H9 (cell line): ENCODE measurements around the gene NCOA4. TPM values are rescaled to one million over a fixed set of nuclear protein-coding genes. Genes with fewer than 3 reads are reported as not detected.

Experiments
- DNase-seq: peaks from one replicate; pipeline ENCODE4 v3.0.0-alpha.2; 2017
- H2AFZ ChIP-seq: one replicate; pipeline ENCODE4 v1.6.1; 2013; ENCODE audit warnings: mild to moderate bottlenecking, low read length, control low read depth, moderate library complexity
- H2AK5ac ChIP-seq: 2 replicates; pipeline ENCODE4 v1.6.1; 2013; ENCODE audit warnings: low read length, control low read depth, mixed read lengths; ENCODE audit not compliant: insufficient read length
- H2BK120ac ChIP-seq: one replicate; pipeline ENCODE4 v1.6.1; 2013; ENCODE audit warnings: low read depth, mild to moderate bottlenecking, low read length, control low read depth, inconsistent platforms; ENCODE audit not compliant: poor library complexity, severe bottlenecking
- H2BK12ac ChIP-seq: 2 replicates; pipeline ENCODE4 v1.6.1; 2013; ENCODE audit warnings: low read length, control low read depth, mixed read lengths, low read depth; ENCODE audit not compliant: insufficient read length
- H2BK15ac ChIP-seq: 2 replicates; pipeline ENCODE4 v1.6.1; 2013; ENCODE audit warnings: low read depth, low read length, control low read depth
- H2BK20ac ChIP-seq: one replicate; pipeline ENCODE4 v1.6.1; 2013; ENCODE audit warnings: low read depth, mild to moderate bottlenecking, low read length, control low read depth, inconsistent platforms; ENCODE audit not compliant: poor library complexity, severe bottlenecking
- H2BK5ac ChIP-seq: 2 replicates; pipeline ENCODE4 v1.6.1; 2013; ENCODE audit warnings: low read length, control low read depth, mixed read lengths; ENCODE audit not compliant: insufficient read length
- H3K14ac ChIP-seq: 2 replicates; pipeline ENCODE4 v1.6.1; 2013; ENCODE audit warnings: low read length, control low read depth; ENCODE audit not compliant: insufficient read depth
- H3K18ac ChIP-seq: 2 replicates; pipeline ENCODE4 v1.6.1; 2013; ENCODE audit warnings: low read depth, mild to moderate bottlenecking, mixed read lengths, low read length, control low read depth; ENCODE audit not compliant: insufficient read length
- H3K23ac ChIP-seq: 2 replicates; pipeline ENCODE4 v1.6.1; 2013; ENCODE audit warnings: low read length, control low read depth, mixed read lengths, low read depth; ENCODE audit not compliant: insufficient read length
- H3K23me2 ChIP-seq: 2 replicates; pipeline ENCODE4 v1.6.1; 2013; ENCODE audit warnings: low read depth, mild to moderate bottlenecking, mixed read lengths, low read length, control low read depth; ENCODE audit not compliant: insufficient read length, poor library complexity, severe bottlenecking
- H3K27ac ChIP-seq: 2 replicates; pipeline ENCODE4 v1.5.1; 2013; ENCODE audit warnings: low read length, control low read depth, mixed read lengths, low read depth; ENCODE audit not compliant: insufficient read length
- H3K27me3 ChIP-seq: 2 replicates; pipeline ENCODE4 v1.6.1; 2013; ENCODE audit warnings: low read length, control low read depth, inconsistent platforms; ENCODE audit not compliant: insufficient read depth
- H3K4ac ChIP-seq: 2 replicates; pipeline ENCODE4 v1.6.1; 2013; ENCODE audit warnings: low read depth, mild to moderate bottlenecking, control low read depth, inconsistent platforms, low read length, moderate library complexity
- H3K4me1 ChIP-seq: 2 replicates; pipeline ENCODE4 v1.6.1; 2013; ENCODE audit warnings: low read length, control low read depth, inconsistent platforms; ENCODE audit not compliant: insufficient read depth
- H3K4me2 ChIP-seq: 2 replicates; pipeline ENCODE4 v1.6.1; 2013; ENCODE audit warnings: low read length, control low read depth, mixed read lengths; ENCODE audit not compliant: insufficient read length, insufficient read depth
- H3K56ac ChIP-seq: 2 replicates; pipeline ENCODE4 v1.6.1; 2013; ENCODE audit warnings: low read depth, mild to moderate bottlenecking, mixed read lengths, low read length, control low read depth; ENCODE audit not compliant: insufficient read length
- H3K79me1 ChIP-seq: 2 replicates; pipeline ENCODE4 v1.6.1; 2013; ENCODE audit warnings: low read depth, mild to moderate bottlenecking, moderate library complexity, low read length, control low read depth, inconsistent platforms; ENCODE audit not compliant: insufficient read depth, poor library complexity, severe bottlenecking
- H3K79me2 ChIP-seq: 2 replicates; pipeline ENCODE4 v1.6.1; 2013; ENCODE audit warnings: low read length, control low read depth, inconsistent platforms; ENCODE audit not compliant: insufficient read depth
- H3K9ac ChIP-seq: 2 replicates; pipeline ENCODE4 v1.6.1; 2013; ENCODE audit warnings: low read length, control low read depth, mixed read lengths; ENCODE audit not compliant: insufficient read length; ENCODE audit errors: extremely low read depth
- H3K9me3 ChIP-seq: one replicate; pipeline ENCODE4 v1.6.1; 2013; ENCODE audit warnings: low read depth, low read length, inconsistent platforms; ENCODE audit not compliant: control insufficient read depth
- H3T11ph ChIP-seq: one replicate; pipeline ENCODE4 v1.6.1; 2013; ENCODE audit warnings: mild to moderate bottlenecking, low read length, control low read depth, inconsistent platforms
- H4K20me1 ChIP-seq: one replicate; pipeline ENCODE4 v1.6.1; 2013; ENCODE audit not compliant: control insufficient read depth, insufficient read length, insufficient read depth
- H4K5ac ChIP-seq: 2 replicates; pipeline ENCODE4 v1.6.1; 2013; ENCODE audit warnings: low read depth, mild to moderate bottlenecking, mixed read lengths, low read length, control low read depth; ENCODE audit not compliant: insufficient read length
- H4K8ac ChIP-seq: replicated peaks from 2 replicates; pipeline ENCODE4 v1.6.1; 2013; ENCODE audit warnings: low read length, control low read depth, mixed read lengths, low read depth; ENCODE audit not compliant: insufficient read length
- H4K91ac ChIP-seq: 2 replicates; pipeline ENCODE4 v1.6.1; 2013; ENCODE audit warnings: low read depth, mild to moderate bottlenecking, moderate library complexity, mixed read lengths, low read length, control low read depth; ENCODE audit not compliant: insufficient read length
- H3K27ac Mint-ChIP-seq, 3 experiments: 2 replicates in 2 of 3; 3 replicates in 1 of 3; pipeline ENCODE4 v1.8.0; 2020 to 2021; ENCODE audit warnings: mixed read lengths in 3 of 3, mild to moderate bottlenecking in 1 of 3, moderate library complexity in 1 of 3
- H3K27me3 Mint-ChIP-seq: 2 replicates; pipeline ENCODE4 v1.8.0; 2021; ENCODE audit warnings: low read depth, mild to moderate bottlenecking, moderate library complexity, mixed read lengths
- H3K36me3 Mint-ChIP-seq, 3 experiments: 2 replicates in 2 of 3; 3 replicates in 1 of 3; pipeline ENCODE4 v1.8.0; 2020 to 2021; ENCODE audit warnings: low read depth in 3 of 3, mixed read lengths in 3 of 3; ENCODE audit not compliant: insufficient read depth in 1 of 3
- H3K4me1 Mint-ChIP-seq, 2 experiments: 2 replicates each; pipeline ENCODE4 v1.8.0; 2020; ENCODE audit warnings: mixed read lengths in 2 of 2
- H3K4me3 Mint-ChIP-seq, 2 experiments: 2 replicates in 1 of 2; 3 replicates in 1 of 2; pipeline ENCODE4 v1.8.0; 2020 to 2021; ENCODE audit warnings: mild to moderate bottlenecking in 2 of 2, mixed read lengths in 2 of 2, moderate library complexity in 1 of 2
- H3K9me3 Mint-ChIP-seq, 2 experiments: 2 replicates in 1 of 2; 3 replicates in 1 of 2; pipeline ENCODE4 v1.8.0; 2020; ENCODE audit warnings: mild to moderate bottlenecking in 2 of 2, mixed read lengths in 2 of 2, moderate library complexity in 1 of 2
- CTCF ChIP-seq: fragments of 200-600 bp; sonication (generic); conservative IDR thresholded peaks from 3 replicates; pipeline ENCODE4 v1.8.0; 2021; ENCODE audit warnings: antibody characterized with exemption, mild to moderate bottlenecking
- WGBS: extraction: QIAGEN DNeasy Blood & Tissue Kit; methylation state at CpG from one replicate; pipeline ENCODE4 v1.1.7; 2013; ENCODE audit warnings: missing lambda C conversion rate, low lambda C conversion rate, mixed read lengths; ENCODE audit not compliant: insufficient read length; ENCODE audit errors: extremely low coverage; 5-methylcytosine and 5-hydroxymethylcytosine counted together
- total RNA-seq: library from RNA; stranded (reverse); gene quantifications from 2 replicates; pipeline ENCODE4 v1.2.1, GENCODE V29; 2021

NCOA4 gene
- total RNA-seq, 1 experiment from 2014 or later, result 83.3 TPM

- no peaks in the 10 kb centered on the region for H3K27me3 ChIP-seq
- H3K27me3 Mint-ChIP-seq, result no peaks in the 10 kb centered on the region; the same call in 1 of the 2 replicates
- H2BK15ac ChIP-seq, result no peak overlapping the region
- H3K9ac ChIP-seq, result no peak overlapping the region
- H3K4me1 ChIP-seq, result no peaks in the 10 kb centered on the region
- no peak overlapping the region for H2BK5ac ChIP-seq
- H2BK12ac ChIP-seq, result no peak overlapping the region
- TF ChIP-seq CTCF, result no peak
- H3K4me1 Mint-ChIP-seq, result peaks cover 7 to 11% of the 10 kb centered on the region in 2 experiments
- H4K8ac ChIP-seq, result no peak overlapping the region
- no peaks in the 10 kb centered on the region for H3K79me1 ChIP-seq
- no peak overlapping the region for H3K56ac ChIP-seq
- DNase-seq, result no peak
- H4K91ac ChIP-seq, result no peak overlapping the region
- H2BK20ac ChIP-seq, result no peak overlapping the region
- no peak overlapping the region for H3K18ac ChIP-seq
- H3K27ac ChIP-seq, result no peak overlapping the region
- no peak overlapping the region for H3T11ph ChIP-seq
- H3K23me2 ChIP-seq, result no peaks in the 10 kb centered on the region
- no peak overlapping the region for H3K27ac Mint-ChIP-seq
- no peak overlapping the region for H2BK120ac ChIP-seq
- H2AFZ ChIP-seq, result no peak overlapping the region
- no peak overlapping the region for H3K14ac ChIP-seq
- H4K20me1 ChIP-seq, result no peaks in the 10 kb centered on the region
- no peak overlapping the region for H3K4ac ChIP-seq
- H3K9me3 Mint-ChIP-seq, result 0 out of 5 replicates have a peak, but pooled peaks cover 0 to 2% of the 10 kb centered on the region in 2 experiments
- H3K4me2 ChIP-seq, result no peak overlapping the region
- H3K79me2 ChIP-seq, result no peaks in the 10 kb centered on the region
- no peak overlapping the region for H4K5ac ChIP-seq
- no peak overlapping the region for H3K4me3 Mint-ChIP-seq
- H3K36me3 Mint-ChIP-seq, result no peaks in the 10 kb centered on the region
- no peak overlapping the region for H3K23ac ChIP-seq
- no peaks in the 10 kb centered on the region for H3K9me3 ChIP-seq
- no CpG with 5 or more reads among the region's 4 CpGs for WGBS
- no peak overlapping the region for H2AK5ac ChIP-seq
Observed at GRCh38 chr10:46079831-46080585, 49.6 kb upstream of the NCOA4 start.
